GM18505 (cell line): ENCODE data around the gene ROR1.

Experiments used
- ATAC-seq: cut with Tn5 transposase; IDR thresholded peaks from one replicate; pipeline ENCODE4 v1.9.1; 2021; ENCODE audit not compliant: unreplicated experiment
- POLR2A ChIP-seq: IDR thresholded peaks from 4 replicates; pipeline ENCODE4 v1.6.1; 2011; ENCODE audit warnings: borderline replicate concordance; ENCODE audit not compliant: insufficient read depth, insufficient read length; ENCODE audit errors: extremely low read depth

Gene ROR1

DNA sequence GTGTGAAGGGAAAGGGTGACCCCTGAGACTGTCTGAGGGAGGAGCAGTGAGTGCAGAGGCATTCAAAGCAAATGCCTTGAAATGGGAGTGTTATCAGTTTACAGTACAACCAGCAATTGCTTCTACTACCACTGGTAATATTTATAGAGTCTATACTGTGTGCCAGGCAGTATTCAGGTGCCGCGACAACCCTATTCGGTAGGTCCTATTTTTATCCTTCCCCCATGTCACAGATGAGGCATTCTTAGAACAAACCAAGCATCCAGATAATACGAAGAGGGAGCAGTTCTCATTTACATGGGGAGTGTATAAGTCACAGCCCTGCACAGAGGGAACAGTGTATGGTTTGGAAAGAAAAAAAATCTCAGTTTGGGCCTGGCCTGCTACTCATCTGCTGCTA is 18.3 kb downstream of the ROR1 start:
- no peak for ATAC-seq
- TF ChIP-seq POLR2A = no peak

DNA sequence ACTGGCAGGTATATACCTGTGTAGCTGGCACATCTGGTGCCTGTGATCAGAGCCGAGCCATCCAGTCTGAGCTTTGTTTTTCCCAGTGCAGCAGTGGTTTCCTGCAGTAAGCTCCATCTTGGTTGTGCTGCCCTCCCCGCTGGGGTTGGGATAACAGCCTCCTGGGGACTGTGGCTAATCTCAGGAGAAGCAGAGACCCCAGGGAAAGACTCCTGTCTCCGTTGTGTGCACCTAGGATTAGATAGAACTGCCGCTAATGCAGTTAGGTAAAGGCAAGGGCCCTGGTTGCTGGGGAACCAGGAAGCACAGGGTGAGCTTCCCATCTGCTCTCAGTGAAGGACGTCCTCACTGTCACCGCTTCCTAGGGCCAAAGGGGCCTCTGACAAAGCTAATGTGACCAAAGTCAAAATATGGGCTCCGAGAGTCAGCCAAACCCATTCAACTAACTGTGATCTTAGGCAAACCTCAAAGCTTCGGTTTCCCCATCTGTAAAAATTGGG is 20.0 kb downstream of the ROR1 start:
- no peak for ATAC-seq
- TF ChIP-seq POLR2A = no peak

DNA sequence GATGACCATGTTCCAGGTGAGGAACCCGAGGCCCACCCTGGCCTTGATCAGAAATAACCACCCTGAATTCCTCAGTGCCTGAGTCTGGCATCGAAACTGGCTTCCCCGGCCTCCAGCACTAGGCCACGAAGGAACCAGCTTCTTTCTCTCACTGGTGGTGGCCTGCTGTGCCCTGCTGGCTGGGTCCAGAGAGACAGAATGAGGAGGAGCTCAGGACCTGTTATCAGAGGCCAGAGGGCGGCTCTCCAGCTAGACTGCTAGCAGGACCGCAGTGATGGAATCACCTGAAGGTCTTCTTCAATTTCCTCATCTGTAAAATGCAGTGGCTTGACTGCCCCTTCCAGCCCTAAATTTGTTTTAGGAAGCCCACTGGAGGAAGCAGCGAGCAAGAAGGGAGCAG is 20.5 kb downstream of the ROR1 start:
- TF ChIP-seq POLR2A = no peak
- no peak for ATAC-seq

DNA sequence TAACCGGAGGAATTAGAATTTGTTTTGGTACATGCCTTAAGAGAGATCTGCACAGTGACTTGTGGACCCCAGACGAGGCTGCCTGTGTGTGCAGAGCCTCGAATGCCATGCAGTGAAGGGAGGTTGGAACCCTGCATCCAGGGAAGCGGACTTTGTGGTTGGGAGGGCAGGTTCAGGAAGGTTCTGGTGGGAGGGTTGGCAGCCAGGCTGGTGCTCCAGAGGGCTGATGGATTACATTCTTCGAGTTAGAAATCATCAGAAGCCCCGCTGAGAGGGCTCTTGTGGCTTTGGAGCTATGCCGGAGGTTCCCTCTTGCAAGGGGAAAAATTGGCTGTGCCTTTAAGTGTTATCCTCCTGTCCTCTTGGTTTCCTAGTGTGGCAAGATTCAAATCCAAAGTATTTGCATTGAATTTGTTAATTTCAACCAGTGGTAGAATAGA is 21.1 kb downstream of the ROR1 start:
- no peak for TF ChIP-seq POLR2A
- no peak for ATAC-seq

DNA sequence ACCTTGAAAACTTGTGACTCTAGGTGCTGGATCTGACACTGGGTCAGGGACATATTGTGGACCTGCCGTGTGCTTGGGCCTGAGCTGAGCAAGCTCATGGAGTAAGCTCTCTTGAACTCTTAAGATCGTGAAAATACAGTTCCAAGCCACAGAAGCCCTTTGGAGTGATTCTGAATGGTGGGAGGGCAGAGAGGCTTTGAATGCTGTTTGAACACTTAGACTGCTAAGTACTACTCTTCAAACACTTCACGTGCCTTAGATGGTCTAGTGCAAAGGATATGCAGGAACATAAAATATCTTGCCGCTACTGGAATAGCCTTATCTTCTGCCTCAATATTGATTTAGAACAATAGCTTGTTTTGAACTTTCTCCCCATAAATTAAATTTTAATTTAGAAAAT is 21.6 kb downstream of the ROR1 start:
- no peak for TF ChIP-seq POLR2A

DNA sequence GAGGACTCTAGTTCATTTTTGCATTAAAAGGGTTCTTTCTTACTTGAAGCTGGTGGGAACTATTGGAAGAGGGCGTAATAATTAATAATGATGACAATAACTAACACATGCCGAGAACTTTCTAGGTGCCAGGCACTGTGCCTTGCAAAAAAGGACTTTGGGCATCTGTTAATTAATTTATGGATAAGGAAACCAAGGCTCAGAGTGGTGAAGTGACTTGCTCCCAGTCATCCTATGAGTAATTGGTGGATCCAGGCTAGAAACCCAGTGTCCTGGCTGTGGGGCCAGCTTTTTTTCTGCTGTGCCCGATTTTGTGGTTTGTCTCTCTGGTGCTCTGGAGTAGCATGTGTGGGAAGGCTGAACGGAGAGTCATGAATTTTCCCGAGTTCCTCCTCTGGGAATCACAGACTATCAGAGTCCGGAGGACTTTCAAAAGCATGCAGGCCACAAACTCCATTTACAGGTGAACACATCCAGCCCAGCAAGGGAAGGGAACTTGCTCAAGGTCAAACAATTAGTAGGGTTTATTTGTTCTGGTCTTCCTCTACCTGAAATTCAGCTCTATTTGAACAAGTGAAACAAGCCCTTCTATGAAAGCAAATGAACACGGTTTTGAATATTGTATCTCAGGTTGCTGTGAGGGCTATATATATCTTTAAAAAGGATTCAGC is 23.4 kb downstream of the ROR1 start:
- ATAC-seq = no peak
- TF ChIP-seq POLR2A = no peak

More for the DNA sequence above, 21.6 kb downstream of the ROR1 start:
- no peak for ATAC-seq

DNA sequence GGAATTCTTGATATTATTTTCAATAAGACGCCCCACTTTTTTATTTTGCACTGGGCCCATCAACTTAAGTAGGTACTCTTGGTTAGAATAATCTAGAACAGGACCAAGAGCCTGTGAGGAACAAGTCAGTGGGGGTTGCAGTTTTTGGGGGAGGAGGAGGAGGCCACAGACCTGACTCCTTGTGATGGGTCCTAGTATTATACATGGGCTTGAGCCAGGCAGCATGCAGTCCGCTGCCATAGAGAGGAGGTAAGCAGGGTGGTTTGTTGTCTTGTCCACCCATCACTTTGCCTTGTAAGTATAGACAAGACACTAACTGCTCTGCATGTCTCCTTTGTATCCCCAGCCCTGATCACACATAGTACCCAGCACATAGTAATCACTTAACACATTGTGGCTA is 24.5 kb downstream of the ROR1 start:
- no peak for ATAC-seq
- TF ChIP-seq POLR2A = no peak

DNA sequence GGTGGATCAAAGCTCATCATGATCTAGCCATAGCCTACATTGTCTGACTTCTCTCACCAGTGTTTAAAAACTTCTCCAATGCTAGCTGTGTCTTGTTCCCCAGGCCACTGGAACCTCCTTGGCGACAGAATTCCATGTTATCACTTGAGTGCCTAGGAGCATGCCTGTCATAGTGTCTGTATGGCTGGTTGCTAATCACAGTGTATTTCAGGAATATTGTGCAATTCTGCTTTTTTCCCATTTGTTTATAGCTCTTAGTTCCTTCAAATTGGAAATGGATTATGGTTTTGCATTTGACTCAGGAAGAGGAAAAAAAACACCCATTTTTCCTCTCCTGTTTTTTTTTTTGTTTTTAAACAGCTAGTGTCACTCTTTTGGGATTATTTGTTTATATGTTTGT is 25.5 kb downstream of the ROR1 start:
- ATAC-seq = no peak

DNA sequence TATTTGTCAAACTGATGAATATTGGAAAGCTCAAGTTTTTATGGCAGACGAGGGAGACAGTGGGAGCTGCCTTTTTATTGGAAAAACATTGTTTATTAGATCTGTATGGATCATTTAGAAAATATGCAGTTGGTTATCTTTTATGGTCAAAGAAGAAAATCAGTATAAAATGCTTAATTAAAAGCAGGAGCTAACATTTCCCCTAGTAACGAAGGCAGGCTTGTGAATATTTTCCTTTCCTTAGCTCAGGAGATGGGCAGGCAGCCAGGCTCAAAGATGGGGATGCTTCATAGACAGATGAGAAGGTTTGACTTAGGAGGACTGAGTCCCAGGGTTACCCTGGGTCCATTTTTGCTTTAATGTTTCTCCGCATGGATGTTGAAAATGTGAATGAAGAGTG is 26.0 kb downstream of the ROR1 start:
- ATAC-seq = no peak

More for the DNA sequence above, 25.5 kb downstream of the ROR1 start:
- TF ChIP-seq POLR2A = no peak

DNA sequence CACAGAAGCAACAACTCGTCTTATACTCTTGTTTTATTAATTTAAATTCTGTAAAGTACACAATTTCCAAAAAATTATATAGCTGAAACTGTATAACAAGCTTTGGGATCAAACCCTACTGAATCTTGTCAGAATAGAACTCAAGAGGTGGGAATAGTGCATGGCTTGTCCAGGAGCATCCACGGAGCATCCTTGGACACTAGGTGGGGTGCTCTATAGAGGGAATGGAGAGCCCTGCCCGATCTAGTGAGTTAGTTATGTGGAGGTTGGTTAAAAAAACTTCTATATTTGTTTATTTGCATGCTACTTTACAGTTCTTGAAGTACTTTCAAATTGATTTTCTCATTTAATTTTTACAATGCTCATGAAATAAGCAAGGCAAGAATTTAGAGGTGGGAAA is 28.3 kb downstream of the ROR1 start:
- ATAC-seq = no peak
- no peak for TF ChIP-seq POLR2A

More for the DNA sequence above, 26.0 kb downstream of the ROR1 start:
- no peak for TF ChIP-seq POLR2A

DNA sequence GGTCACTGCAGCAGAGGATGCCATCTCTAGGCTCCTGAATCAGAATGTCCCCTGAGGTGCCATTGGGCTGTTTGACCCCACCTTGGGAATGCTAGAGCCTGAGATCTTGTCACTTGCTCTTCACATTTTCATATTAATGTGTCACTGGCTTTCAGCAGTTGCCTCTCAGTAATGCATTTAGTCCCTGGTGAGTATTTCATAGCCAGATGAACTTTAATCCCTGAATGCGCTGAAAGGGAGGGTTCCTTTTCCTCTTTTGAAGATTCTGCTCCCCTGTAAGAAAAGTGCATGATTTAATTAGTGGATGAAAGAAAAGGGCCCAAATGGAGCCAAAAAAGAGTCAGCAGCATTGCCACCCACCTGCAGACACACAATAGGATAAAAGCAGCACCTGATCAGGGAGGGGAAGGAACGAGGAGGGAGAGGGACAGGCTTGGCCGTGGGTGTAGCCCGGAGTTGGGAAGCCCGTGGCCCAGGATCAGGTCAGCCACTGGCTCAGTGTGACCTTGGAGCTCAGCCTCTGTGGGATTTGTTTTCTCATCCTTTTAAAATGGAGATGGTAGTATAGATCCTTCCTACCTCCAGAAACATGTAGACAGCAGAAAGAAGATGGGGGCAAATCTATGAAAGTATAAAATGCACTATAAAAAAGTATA is 31.1 kb downstream of the ROR1 start:
- no peak for ATAC-seq
- no peak for TF ChIP-seq POLR2A

DNA sequence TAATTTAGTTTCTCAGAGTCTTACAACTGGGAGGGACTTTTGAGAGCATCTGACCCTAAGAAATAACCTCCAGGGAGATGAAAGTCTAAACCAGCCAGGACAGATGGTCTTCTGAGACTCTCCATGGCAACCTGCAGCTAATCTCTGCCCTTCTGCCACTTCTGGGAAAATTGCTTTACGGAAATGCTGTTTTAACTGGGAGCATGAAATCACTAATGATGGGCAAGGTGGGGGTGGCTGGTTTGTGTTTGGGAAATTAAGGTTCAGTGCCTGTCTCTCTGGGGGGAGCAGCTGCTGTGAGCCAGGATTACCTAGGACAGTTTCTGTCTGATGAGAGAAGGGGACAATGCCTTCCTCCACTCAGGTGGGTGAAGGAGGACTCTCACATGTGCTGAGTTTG is 33.2 kb downstream of the ROR1 start:
- ATAC-seq = no peak
- no peak for TF ChIP-seq POLR2A

DNA sequence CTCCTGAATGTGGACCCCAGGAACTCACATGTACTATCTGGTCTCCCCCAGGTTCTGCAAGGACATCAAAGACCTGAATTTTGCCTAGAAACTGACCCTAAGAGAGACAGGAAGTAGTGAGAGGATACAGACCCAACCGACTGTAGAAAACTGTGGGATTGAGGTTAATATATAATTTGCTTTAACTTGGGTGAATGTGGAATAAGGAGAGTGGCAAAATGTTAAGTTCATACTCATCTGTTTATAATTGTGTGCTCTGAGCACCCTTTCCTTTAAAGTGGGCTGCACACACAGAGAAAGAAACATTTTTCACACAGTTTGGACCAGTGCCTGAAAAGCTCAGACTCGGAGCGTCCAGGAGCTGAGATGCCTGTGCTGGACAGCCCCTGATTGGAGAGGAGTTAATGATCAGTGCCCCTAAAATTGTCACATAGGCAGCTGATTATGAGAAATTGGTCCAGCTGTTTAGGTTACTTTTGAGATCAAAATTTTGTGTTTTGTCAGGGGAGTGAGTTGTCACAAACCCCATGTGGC is 37.2 kb downstream of the ROR1 start:
- ATAC-seq = no peak
- no peak for TF ChIP-seq POLR2A
